ENCODE data around the gene AFAP1. TPM values are rescaled to one million over a fixed set of nuclear protein-coding genes. Genes with fewer than 3 reads are reported as not detected.

AFAP1 gene
- total and polyA plus RNA-seq, 2 donors (not counting 3 experiments of a cell fraction or from before 2014, with no cell fraction given), result 32.3 to 103 TPM

- DNase-seq (ENCODE audit: low read depth, low spot score) (no peak), FAIRE-seq (no peak)
- BruUV-seq (replicated peaks), result no TSS peak
- intact Hi-C loops (cut with micrococcal nuclease), result no loop called here
- dilution Hi-C loops (cut with MboI; ENCODE audit: extremely low pct_ligation_motif_present, low sequenced_read_pairs), result no loop called here
- Histone ChIP-seq H2AFZ (ENCODE audit: low read depth, low read length) (no peak overlapping the region), H3K36me3 (ENCODE audit: control insufficient read depth in 2 of 2, extremely low read depth in 1 of 2, insufficient read depth in 2 of 2, low read length in 2 of 2) (no peaks in the 10 kb centered on the region), H3K9me3 (replicated peaks; ENCODE audit: control insufficient read depth, insufficient read depth, low read length) (no peaks in the 10 kb centered on the region), H3K9ac (replicated peaks; ENCODE audit: extremely low read depth, insufficient read depth, low read length) (no peak overlapping the region), H3K27ac (ENCODE audit: insufficient read depth, low read depth, low read length) (no peak overlapping the region), H3K4me2 (ENCODE audit: insufficient read depth, low read length) (no peak overlapping the region), H3K9me1 (replicated peaks; ENCODE audit: control insufficient read depth, extremely low read depth, insufficient read depth, low read length) (no peaks in the 10 kb centered on the region), H3K27me3 (ENCODE audit: control insufficient read depth in 2 of 2, insufficient read depth in 2 of 2, low read length in 2 of 2) (no peaks in the 10 kb centered on the region), H3K79me2 (ENCODE audit: control insufficient read depth, insufficient read depth, low read length) (no peaks in the 10 kb centered on the region), H3K4me3 (replicated peaks in 1 of 3; ENCODE audit: insufficient read depth in 1 of 3, low read depth in 1 of 3, low read length in 3 of 3) (no peak overlapping the region), H3K4me1 (ENCODE audit: control insufficient read depth, extremely low read depth, insufficient read depth, low read length) (peaks cover 10% of the 10 kb centered on the region), H4K20me1 (replicated peaks; ENCODE audit: control insufficient read depth, extremely low read depth, insufficient read depth, low read length) (no peaks in the 10 kb centered on the region)
- no peak for TF ChIP-seq POLR2AphosphoS5 (IDR thresholded peaks at IDR 0.05; ENCODE audit: insufficient read depth, low read depth, low read length)
- TF ChIP-seq POLR2A (IDR thresholded peaks at IDR 0.05; ENCODE audit: low read depth, low read length), result no peak
- no peak for TF ChIP-seq MYC (IDR thresholded peaks at IDR 0.05; ENCODE audit: low read depth, low read length)
- TF ChIP-seq JUN (IDR thresholded peaks at IDR 0.05; ENCODE audit: borderline replicate concordance, insufficient read depth, insufficient read length, low read depth), result no peak
- TF ChIP-seq, protein P1, sequence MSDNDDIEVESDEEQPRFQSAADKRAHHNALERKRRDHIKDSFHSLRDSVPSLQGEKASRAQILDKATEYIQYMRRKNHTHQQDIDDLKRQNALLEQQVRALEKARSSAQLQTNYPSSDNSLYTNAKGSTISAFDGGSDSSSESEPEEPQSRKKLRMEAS (IDR thresholded peaks at IDR 0.05; ENCODE audit: insufficient read depth, insufficient read length), result no peak
- TF ChIP-seq FOS (IDR thresholded peaks at IDR 0.05; ENCODE audit: borderline replicate concordance, insufficient read depth, low read length), result no peak
- no peak for TF ChIP-seq GATA2 (IDR thresholded peaks at IDR 0.05; ENCODE audit: insufficient read depth, insufficient read length, low read depth, low read length)
- TF ChIP-seq CTCF (IDR thresholded peaks at IDR 0.05; ENCODE audit: extremely low read depth in 1 of 2, insufficient read depth in 1 of 2, low read depth in 1 of 2, low read length in 2 of 2), result no peak
- POLR2A ChIA-PET, result no interaction called here
- CTCF ChIA-PET, result no interaction called here
Observed at GRCh38 chr4:7726665-7727413, 212.8 kb downstream of the AFAP1 start.
